ENCODE data around the gene NEUROG1.

- TF ChIP-seq IKZF3 (tag by site-specific recombination; IDR thresholded peaks at IDR 0.05) (no peak), ZBTB48 (tag by site-specific recombination; IDR thresholded peaks at IDR 0.05) (no peak), ZNF610 (tag by site-specific recombination; IDR thresholded peaks at IDR 0.05; ENCODE audit: borderline replicate concordance) (no peak), SCRT1 (tag by site-specific recombination; IDR thresholded peaks at IDR 0.05; ENCODE audit: borderline replicate concordance) (no peak), ZNF704 (tag by site-specific recombination; IDR thresholded peaks at IDR 0.05) (no peak), SETDB1 (IDR thresholded peaks at IDR 0.05; ENCODE audit: insufficient read length, low read length) (no peak), ZFP3 (tag by site-specific recombination; IDR thresholded peaks at IDR 0.05; ENCODE audit: low read depth) (no peak), ZNF792 (tag by site-specific recombination; IDR thresholded peaks at IDR 0.05) (no peak), CTCF (tag by site-specific recombination; IDR thresholded peaks at IDR 0.05) (no peak), ZFP37 (tag by site-specific recombination; IDR thresholded peaks at IDR 0.05) (no peak), ZNF354C (tag by site-specific recombination; IDR thresholded peaks at IDR 0.05; ENCODE audit: borderline replicate concordance, low read depth) (no peak), ZNF280D (tag by site-specific recombination; IDR thresholded peaks at IDR 0.05) (no peak)
- TF ChIP-seq, protein P1, sequence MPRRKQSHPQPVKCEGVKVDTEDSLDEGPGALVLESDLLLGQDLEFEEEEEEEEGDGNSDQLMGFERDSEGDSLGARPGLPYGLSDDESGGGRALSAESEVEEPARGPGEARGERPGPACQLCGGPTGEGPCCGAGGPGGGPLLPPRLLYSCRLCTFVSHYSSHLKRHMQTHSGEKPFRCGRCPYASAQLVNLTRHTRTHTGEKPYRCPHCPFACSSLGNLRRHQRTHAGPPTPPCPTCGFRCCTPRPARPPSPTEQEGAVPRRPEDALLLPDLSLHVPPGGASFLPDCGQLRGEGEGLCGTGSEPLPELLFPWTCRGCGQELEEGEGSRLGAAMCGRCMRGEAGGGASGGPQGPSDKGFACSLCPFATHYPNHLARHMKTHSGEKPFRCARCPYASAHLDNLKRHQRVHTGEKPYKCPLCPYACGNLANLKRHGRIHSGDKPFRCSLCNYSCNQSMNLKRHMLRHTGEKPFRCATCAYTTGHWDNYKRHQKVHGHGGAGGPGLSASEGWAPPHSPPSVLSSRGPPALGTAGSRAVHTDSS (tag by site-specific recombination; IDR thresholded peaks at IDR 0.05), result no peak
- TF ChIP-seq, protein P2, sequence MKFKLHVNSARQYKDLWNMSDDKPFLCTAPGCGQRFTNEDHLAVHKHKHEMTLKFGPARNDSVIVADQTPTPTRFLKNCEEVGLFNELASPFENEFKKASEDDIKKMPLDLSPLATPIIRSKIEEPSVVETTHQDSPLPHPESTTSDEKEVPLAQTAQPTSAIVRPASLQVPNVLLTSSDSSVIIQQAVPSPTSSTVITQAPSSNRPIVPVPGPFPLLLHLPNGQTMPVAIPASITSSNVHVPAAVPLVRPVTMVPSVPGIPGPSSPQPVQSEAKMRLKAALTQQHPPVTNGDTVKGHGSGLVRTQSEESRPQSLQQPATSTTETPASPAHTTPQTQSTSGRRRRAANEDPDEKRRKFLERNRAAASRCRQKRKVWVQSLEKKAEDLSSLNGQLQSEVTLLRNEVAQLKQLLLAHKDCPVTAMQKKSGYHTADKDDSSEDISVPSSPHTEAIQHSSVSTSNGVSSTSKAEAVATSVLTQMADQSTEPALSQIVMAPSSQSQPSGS (tag by site-specific recombination; IDR thresholded peaks at IDR 0.05; ENCODE audit: low read depth), result no peak
These were observed 7.9 kb upstream of the NEUROG1 start for GRCh38 chr5:135543485-135544304.

Measured in HEK293 (cell line).